GM12878 (cell line): ENCODE results near the gene PTPRN2.

ENCODE experiments used
- ASH2L ChIP-seq: fragments of 300-600, 200-600 bp; sonication (generic); IDR thresholded peaks from 2 replicates; pipeline ENCODE4 v1.6.1; 2017; ENCODE audit warnings: low read depth, mild to moderate bottlenecking, borderline replicate concordance
- FOS ChIP-seq: IDR thresholded peaks from 3 replicates; pipeline ENCODE4 v1.6.1; 2011; ENCODE audit warnings: borderline replicate concordance; ENCODE audit not compliant: insufficient read length; ENCODE audit errors: extremely low read depth
- POLR2A ChIP-seq: IDR thresholded peaks from 2 replicates; pipeline ENCODE4 v1.6.1; 2011; ENCODE audit warnings: low read depth, mild to moderate bottlenecking, low read length
- RFX5 ChIP-seq: IDR thresholded peaks from 2 replicates; pipeline ENCODE4 v1.6.1; 2011; ENCODE audit warnings: low read depth, low read length, improper control_type of control experiment
- SPI1 ChIP-seq: IDR thresholded peaks from 2 replicates; pipeline ENCODE4 v1.6.1; 2011; ENCODE audit warnings: low read depth, mild to moderate bottlenecking, low read length, moderate library complexity, borderline replicate concordance; ENCODE audit not compliant: insufficient read depth
- SREBF1 ChIP-seq: IDR thresholded peaks from 2 replicates; pipeline ENCODE4 v1.6.1; 2012; ENCODE audit warnings: mild to moderate bottlenecking, low read length
- SUZ12 ChIP-seq: fragments of 200-600 bp; sonication (generic); IDR thresholded peaks from one replicate; pipeline ENCODE4 v1.6.1; 2018; ENCODE audit warnings: antibody characterized with exemption, mild to moderate bottlenecking; ENCODE audit not compliant: unreplicated experiment
- YY1 ChIP-seq: IDR thresholded peaks from 2 replicates; pipeline ENCODE4 v1.6.1; 2011; ENCODE audit warnings: low read depth, mild to moderate bottlenecking, low read length
- ZNF24 ChIP-seq: fragments of 450-650 bp; IDR thresholded peaks from 2 replicates; pipeline ENCODE4 v1.6.1; 2017; ENCODE audit warnings: antibody characterized with exemption, mild to moderate bottlenecking
- TF ChIP-seq, protein P1 (sequence below): fragments of 450-650 bp; IDR thresholded peaks from 2 replicates; pipeline ENCODE4 v1.6.1; 2014; ENCODE audit warnings: mild to moderate bottlenecking
- TF ChIP-seq, protein P2 (sequence below): IDR thresholded peaks from 2 replicates; pipeline ENCODE4 v1.6.1; 2012; ENCODE audit warnings: low read depth, low read length, improper control_type of control experiment
- TF ChIP-seq, protein P3 (sequence below), 3 experiments: IDR thresholded peaks in 2 of 3; conservative IDR thresholded peaks in 1 of 3; 2 replicates each; pipeline ENCODE4 v1.5.1; 2011; ENCODE audit warnings: low read depth in 3 of 3, low read length in 3 of 3, mild to moderate bottlenecking in 3 of 3, control low read depth in 2 of 3, moderate library complexity in 2 of 3, inconsistent platforms in 1 of 3, mixed read lengths in 1 of 3; ENCODE audit not compliant: control insufficient read depth in 2 of 3, insufficient read depth in 1 of 3; ENCODE audit errors: extremely low read depth in 1 of 3

DNA sequence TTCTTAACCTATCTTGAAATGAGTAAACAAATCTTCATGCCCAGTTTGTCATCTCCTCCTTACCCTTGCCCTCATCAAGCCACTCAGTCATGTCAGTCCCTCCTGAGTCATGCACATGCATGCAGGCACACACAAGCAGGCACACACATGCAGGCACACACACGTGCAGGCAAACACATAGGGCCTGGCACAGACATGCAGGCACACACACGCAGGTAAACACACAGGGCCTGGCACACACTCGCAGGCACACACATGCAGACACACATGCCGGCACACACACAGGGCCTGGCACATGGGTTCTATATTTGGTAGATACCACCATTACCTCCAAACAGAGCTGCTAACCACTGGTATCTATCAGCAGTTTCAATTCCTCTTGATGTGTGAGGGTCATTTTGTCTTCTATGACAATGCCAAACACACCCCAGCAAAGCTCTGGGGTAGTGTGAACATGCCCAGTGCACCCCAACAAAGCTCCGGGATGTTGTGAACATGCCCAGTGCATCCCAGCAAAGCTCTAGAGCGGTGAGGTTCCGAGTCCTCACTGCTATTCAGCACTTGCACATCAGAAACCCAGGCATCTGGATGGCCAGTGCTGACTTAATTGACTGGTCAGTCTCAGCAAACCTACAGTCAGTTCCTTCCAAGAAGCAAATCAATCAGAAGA is 563.8 kb downstream of the PTPRN2 start:
- TF ChIP-seq ASH2L, result no peak
- TF ChIP-seq, protein P1, sequence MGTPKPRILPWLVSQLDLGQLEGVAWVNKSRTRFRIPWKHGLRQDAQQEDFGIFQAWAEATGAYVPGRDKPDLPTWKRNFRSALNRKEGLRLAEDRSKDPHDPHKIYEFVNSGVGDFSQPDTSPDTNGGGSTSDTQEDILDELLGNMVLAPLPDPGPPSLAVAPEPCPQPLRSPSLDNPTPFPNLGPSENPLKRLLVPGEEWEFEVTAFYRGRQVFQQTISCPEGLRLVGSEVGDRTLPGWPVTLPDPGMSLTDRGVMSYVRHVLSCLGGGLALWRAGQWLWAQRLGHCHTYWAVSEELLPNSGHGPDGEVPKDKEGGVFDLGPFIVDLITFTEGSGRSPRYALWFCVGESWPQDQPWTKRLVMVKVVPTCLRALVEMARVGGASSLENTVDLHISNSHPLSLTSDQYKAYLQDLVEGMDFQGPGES, result no peak
- TF ChIP-seq, protein P2, sequence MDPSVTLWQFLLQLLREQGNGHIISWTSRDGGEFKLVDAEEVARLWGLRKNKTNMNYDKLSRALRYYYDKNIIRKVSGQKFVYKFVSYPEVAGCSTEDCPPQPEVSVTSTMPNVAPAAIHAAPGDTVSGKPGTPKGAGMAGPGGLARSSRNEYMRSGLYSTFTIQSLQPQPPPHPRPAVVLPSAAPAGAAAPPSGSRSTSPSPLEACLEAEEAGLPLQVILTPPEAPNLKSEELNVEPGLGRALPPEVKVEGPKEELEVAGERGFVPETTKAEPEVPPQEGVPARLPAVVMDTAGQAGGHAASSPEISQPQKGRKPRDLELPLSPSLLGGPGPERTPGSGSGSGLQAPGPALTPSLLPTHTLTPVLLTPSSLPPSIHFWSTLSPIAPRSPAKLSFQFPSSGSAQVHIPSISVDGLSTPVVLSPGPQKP, result no peak
- TF ChIP-seq SUZ12, result no peak
- no peak for TF ChIP-seq POLR2A
- TF ChIP-seq SPI1, result no peak
- TF ChIP-seq, protein P3, sequence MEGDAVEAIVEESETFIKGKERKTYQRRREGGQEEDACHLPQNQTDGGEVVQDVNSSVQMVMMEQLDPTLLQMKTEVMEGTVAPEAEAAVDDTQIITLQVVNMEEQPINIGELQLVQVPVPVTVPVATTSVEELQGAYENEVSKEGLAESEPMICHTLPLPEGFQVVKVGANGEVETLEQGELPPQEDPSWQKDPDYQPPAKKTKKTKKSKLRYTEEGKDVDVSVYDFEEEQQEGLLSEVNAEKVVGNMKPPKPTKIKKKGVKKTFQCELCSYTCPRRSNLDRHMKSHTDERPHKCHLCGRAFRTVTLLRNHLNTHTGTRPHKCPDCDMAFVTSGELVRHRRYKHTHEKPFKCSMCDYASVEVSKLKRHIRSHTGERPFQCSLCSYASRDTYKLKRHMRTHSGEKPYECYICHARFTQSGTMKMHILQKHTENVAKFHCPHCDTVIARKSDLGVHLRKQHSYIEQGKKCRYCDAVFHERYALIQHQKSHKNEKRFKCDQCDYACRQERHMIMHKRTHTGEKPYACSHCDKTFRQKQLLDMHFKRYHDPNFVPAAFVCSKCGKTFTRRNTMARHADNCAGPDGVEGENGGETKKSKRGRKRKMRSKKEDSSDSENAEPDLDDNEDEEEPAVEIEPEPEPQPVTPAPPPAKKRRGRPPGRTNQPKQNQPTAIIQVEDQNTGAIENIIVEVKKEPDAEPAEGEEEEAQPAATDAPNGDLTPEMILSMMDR (IDR thresholded peaks at IDR 0.05 in 2 of 3, conservative IDR thresholded peaks at IDR 0.05 in 1 of 3; ENCODE audit: control insufficient read depth in 2 of 3, extremely low read depth in 1 of 3, insufficient read depth in 1 of 3, low read depth in 3 of 3, low read length in 3 of 3), result no peak
- no peak for TF ChIP-seq ZNF24
- TF ChIP-seq FOS, result no peak
- no peak for TF ChIP-seq SREBF1
- TF ChIP-seq RFX5, result no peak
- no peak for TF ChIP-seq YY1
